ENCODE measurements around the gene TRIM37.

TRIM37 gene

DNA sequence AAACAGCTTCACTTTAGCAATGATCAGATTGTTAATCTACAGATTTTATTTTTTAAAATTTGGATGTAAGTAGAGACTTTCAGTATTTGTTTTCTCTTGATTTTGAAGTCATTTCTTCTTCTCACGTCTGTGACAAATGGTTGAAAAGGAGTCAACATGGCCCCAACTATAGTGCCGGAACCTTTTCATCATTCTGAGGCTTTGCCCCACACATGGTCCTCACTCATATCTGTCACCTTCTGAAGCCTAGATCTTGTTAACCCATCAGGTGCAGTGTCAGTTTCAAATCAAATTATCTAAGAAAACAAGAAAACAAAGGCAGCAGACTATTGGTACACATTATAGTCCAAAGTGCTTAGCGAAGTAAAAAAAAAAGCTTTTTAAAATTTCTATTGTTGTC, 124.1 kb downstream of the TRIM37 start:
- TF ChIP-seq, protein P1, sequence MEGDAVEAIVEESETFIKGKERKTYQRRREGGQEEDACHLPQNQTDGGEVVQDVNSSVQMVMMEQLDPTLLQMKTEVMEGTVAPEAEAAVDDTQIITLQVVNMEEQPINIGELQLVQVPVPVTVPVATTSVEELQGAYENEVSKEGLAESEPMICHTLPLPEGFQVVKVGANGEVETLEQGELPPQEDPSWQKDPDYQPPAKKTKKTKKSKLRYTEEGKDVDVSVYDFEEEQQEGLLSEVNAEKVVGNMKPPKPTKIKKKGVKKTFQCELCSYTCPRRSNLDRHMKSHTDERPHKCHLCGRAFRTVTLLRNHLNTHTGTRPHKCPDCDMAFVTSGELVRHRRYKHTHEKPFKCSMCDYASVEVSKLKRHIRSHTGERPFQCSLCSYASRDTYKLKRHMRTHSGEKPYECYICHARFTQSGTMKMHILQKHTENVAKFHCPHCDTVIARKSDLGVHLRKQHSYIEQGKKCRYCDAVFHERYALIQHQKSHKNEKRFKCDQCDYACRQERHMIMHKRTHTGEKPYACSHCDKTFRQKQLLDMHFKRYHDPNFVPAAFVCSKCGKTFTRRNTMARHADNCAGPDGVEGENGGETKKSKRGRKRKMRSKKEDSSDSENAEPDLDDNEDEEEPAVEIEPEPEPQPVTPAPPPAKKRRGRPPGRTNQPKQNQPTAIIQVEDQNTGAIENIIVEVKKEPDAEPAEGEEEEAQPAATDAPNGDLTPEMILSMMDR (conservative IDR thresholded peaks at IDR 0.05; ENCODE audit: low read depth) = no peak
- POLR2A ChIA-PET (ENCODE audit: low non-redundant PET) = no interaction called here
- H3K27ac ChIP-seq = no peak overlapping the region
- no peak for DNase-seq (ENCODE audit: low spot score)
- CTCF ChIA-PET = no interaction called here

DNA sequence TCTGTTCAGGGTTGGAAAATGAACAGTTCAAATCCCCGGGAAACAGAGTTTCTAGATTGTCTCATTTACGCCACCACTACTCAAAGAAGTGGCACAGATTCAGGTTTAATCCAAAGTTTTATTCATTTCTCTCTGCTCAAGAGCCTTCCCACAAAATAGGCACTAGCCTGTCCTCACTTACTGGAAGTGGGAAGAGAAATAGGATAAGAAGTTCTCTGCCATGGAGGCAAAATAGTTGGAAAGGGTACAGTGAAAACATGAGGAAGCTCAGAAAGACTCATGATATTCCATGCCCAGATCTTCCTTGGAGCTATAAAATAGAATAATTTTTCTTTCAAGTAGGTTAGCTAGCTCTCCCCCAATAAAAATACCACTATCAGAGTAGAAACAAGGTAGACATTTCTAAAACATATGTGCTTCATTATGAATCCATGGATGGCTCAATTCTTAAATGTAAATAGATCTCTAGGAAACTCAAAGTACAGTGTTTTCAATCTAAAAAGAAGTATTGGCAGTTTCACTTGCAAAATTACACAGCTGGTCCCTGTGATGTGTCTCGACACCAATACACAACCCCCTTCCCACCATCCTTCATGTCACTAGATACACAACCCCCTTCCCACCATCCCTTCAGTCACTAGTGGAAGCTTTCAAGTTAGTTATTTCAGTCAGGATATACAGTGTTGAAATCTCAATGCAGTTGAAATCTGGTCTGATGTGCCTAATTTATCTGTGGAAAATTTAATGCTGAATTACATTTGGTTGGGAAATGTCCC, 125.8 kb downstream of the TRIM37 start:
- DNase-seq (ENCODE audit: low spot score) = no peak
- CTCF ChIA-PET = no interaction called here
- H3K27ac ChIP-seq = no peak overlapping the region
- TF ChIP-seq, protein P1 (conservative IDR thresholded peaks at IDR 0.05; ENCODE audit: low read depth) = no peak
- POLR2A ChIA-PET (ENCODE audit: low non-redundant PET) = no interaction called here

DNA sequence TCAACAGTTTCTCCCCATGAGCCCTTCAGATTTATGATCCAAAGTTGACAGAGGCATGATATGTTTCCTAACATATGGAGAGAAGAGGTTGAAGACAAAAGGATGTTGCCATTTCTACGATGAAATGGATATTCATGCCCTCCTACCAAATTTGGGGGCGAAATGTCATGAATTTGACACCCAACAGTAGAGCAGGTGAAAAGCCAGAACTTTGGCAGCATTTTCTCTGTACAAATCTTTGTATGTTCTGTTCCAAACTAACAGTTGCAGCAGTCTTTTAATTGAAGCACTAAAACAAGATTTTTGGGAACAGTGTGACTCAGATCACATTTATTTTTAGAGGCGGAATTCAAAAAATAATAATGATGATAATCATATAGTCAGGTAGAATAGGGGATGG, 130.1 kb downstream of the TRIM37 start:
- TF ChIP-seq, protein P1 (conservative IDR thresholded peaks at IDR 0.05; ENCODE audit: low read depth) = no peak
- POLR2A ChIA-PET (ENCODE audit: low non-redundant PET) = no interaction called here
- CTCF ChIA-PET = interaction anchor here (0.7 kb wide), 1 partner anchor 8 kb away, joined by 5 read pairs; no protein-coding TSS in a partner anchor
- no peak for DNase-seq (ENCODE audit: low spot score)
- H3K27ac ChIP-seq = no peak overlapping the region

DNA sequence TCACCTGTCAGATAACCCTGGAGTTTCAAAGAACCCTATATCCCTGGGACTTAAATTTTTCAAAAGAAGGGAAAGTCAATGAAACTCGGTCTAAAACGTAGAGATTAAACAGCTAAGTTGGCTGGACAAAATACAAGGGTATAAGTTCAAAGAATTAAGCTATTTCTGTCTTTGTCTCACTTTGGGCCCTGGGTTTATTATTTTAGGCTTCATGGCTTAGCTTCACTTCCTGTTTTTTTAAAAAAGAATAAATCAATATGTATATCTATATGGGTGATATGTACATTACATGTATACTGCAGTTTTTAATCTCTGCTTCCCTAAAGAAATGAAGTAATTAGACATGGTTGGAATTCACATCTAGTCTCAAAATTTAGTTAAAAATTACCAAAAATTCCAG, 132.3 kb downstream of the TRIM37 start:
- CTCF ChIA-PET = interaction anchor here (0.6 kb wide), 1 partner anchor 19 kb away, joined by 3 read pairs; no protein-coding TSS in a partner anchor
- TF ChIP-seq, protein P1 (conservative IDR thresholded peaks at IDR 0.05; ENCODE audit: low read depth) = no peak
- no peak for DNase-seq (ENCODE audit: low spot score)
- H3K27ac ChIP-seq = no peak overlapping the region
- POLR2A ChIA-PET (ENCODE audit: low non-redundant PET) = no interaction called here

DNA sequence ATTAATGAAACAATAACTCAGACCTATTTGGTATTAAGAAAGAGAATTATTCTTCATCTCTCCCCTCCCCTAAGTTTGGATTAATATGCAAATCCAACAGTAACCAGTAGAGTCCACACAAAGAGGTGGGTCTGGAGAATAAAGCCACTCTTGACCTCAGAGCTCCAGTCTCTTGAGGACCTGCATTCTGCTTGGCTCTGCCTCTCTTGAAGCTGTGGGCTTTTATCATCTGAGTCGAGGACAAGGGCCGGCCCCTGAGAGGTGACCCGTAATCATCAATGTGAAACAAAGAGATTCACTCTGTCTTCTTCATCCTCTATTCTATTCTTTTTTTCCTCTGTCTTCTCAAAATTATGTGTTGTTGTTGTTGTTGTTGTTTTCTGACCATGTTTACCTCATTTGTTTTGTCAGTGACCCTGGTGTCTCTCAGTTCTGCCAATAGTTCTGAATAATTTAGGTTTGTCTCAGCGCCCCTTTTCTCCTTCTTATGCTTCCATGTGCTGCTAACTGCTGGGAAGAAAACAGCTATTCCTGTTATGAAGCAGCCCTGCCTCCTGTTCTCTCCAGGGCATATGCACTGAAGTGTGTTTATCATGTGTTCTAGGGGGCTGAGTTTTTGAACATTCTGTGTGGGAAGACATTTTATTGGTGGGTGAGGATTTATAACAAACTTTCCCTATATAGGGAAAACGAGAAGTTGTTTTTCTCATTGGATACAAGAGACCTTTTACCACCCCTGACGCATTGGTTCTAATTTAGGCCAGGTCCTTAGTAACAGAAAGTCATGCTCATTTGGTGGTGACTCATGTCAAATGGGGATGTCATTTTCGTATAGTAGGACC, 135.8 kb downstream of the TRIM37 start:
- no peak overlapping the region for H3K27ac ChIP-seq
- ChIA-PET POLR2A (ENCODE audit: low non-redundant PET) (no interaction called here), CTCF (interaction anchor here (0.5 kb wide), 1 partner anchor 124 kb away, joined by 3 read pairs; no protein-coding TSS in a partner anchor)
- TF ChIP-seq, protein P1 (conservative IDR thresholded peaks at IDR 0.05; ENCODE audit: low read depth) = no peak
- no peak for DNase-seq (ENCODE audit: low spot score)

DNA sequence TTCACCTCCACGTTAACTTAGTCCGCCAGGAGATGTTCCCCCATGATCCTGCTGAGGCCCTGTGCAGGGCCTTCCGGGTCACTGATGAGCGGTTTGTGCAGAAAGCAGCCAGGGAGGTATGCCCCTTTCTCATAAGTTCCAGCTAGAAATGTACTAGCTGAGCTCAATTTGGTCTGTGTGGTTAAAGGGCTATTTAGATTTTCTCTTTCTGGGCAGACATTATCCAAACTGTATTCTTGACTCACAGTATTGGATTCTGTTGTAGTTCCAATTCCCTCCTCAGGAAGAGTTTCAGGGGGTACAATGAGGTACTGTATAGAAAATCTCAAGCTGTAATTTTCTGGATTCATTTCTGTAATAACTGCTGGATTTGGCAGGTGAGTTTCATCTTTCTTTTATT, 137.1 kb downstream of the TRIM37 start:
- CTCF ChIA-PET = no interaction called here
- no peak for DNase-seq (ENCODE audit: low spot score)
- TF ChIP-seq, protein P1 (conservative IDR thresholded peaks at IDR 0.05; ENCODE audit: low read depth) = no peak
- H3K27ac ChIP-seq = no peak overlapping the region
- POLR2A ChIA-PET (ENCODE audit: low non-redundant PET) = no interaction called here
